Natural killer cell (primary cell): ENCODE data around the gene TTC21A. TPM values are rescaled to one million over a fixed set of nuclear protein-coding genes. Genes with fewer than 3 reads are reported as not detected.

Experiments
- ATAC-seq, 3 donors: fragments of 150-1000 bp in 2 of 3; fragments of 200-7000 bp in 1 of 3; cut with Tn5 transposase; 1 replicate in 1 of 3; 2 replicates in 2 of 3; pipeline ENCODE4 v1.10.0; 2021; ENCODE audit warnings: mild to moderate bottlenecking in 2 of 3, moderate library complexity in 2 of 3
- DNase-seq, 2 donors: peaks; one replicate each; pipeline versions ENCODE4 v3.0.0 to v3.0.0-alpha.2; 2013 to 2021; ENCODE audit warnings: mixed read lengths in 1 of 2
- H3K27ac ChIP-seq: one replicate; pipeline ENCODE4 v1.5.1; 2013; ENCODE audit warnings: mild to moderate bottlenecking, low read length
- H3K27me3 ChIP-seq: one replicate; pipeline ENCODE4 v1.6.1; 2013; ENCODE audit warnings: low read length; ENCODE audit not compliant: control insufficient read depth, insufficient read depth
- H3K36me3 ChIP-seq: one replicate; pipeline ENCODE4 v1.6.1; 2013; ENCODE audit warnings: low read length; ENCODE audit not compliant: control insufficient read depth, insufficient read depth
- H3K4me1 ChIP-seq: one replicate; pipeline ENCODE4 v1.6.1; 2013; ENCODE audit warnings: low read length; ENCODE audit not compliant: control insufficient read depth, insufficient read depth
- H3K4me3 ChIP-seq: one replicate; pipeline ENCODE4 v1.5.1; 2013; ENCODE audit warnings: low read length
- H3K9me3 ChIP-seq: one replicate; pipeline ENCODE4 v1.6.1; 2013; ENCODE audit warnings: low read length; ENCODE audit not compliant: control insufficient read depth, insufficient read depth
- H3K27ac Mint-ChIP-seq, 2 donors: one replicate each; pipeline ENCODE4 v1.8.0; 2022; ENCODE audit warnings: mild to moderate bottlenecking in 2 of 2, mixed read lengths in 2 of 2, moderate library complexity in 1 of 2
- H3K27me3 Mint-ChIP-seq, 2 donors: one replicate each; pipeline ENCODE4 v1.8.0; 2022; ENCODE audit warnings: low read depth in 2 of 2, mixed read lengths in 2 of 2
- H3K36me3 Mint-ChIP-seq: one replicate; pipeline ENCODE4 v1.8.0; 2022; ENCODE audit warnings: mixed read lengths
- H3K4me1 Mint-ChIP-seq, 2 donors: one replicate each; pipeline ENCODE4 v1.8.0; 2022; ENCODE audit warnings: mixed read lengths in 2 of 2
- H3K4me3 Mint-ChIP-seq: one replicate; pipeline ENCODE4 v1.8.0; 2022; ENCODE audit warnings: mild to moderate bottlenecking, moderate library complexity, mixed read lengths
- H3K9me3 Mint-ChIP-seq, 2 donors: one replicate each; pipeline ENCODE4 v1.8.0; 2022; ENCODE audit warnings: mixed read lengths in 2 of 2
- WGBS: methylation state at CpG from one replicate; pipeline ENCODE4 v1.1.7; 2013; ENCODE audit warnings: missing lambda C conversion rate; ENCODE audit not compliant: insufficient coverage; 5-methylcytosine and 5-hydroxymethylcytosine counted together
- intact Hi-C: fragments of 100-400 bp; cut with micrococcal nuclease; formaldehyde crosslinking; loops from one replicate; pipeline ENCODE4 v1.14.2; 2022
- total RNA-seq, 4 donors: library from RNA; stranded (reverse); fragments of 120-200 nt in 1 of 4; gene quantifications; one replicate each; pipeline versions ENCODE4 v1.2.3 to v1.2.4, GENCODE V29; 2013 to 2022
- TF ChIP-seq, protein P1 (sequence below): fragments of 200-600 bp; IDR thresholded peaks from one replicate; pipeline ENCODE4 v1.8.0; 2022; ENCODE audit warnings: antibody characterized with exemption

The TTC21A gene
- total RNA-seq, 3 donors from 2014 or later (not counting 1 experiment from before 2014, with no cell fraction given) = 2.1 to 3.9 (median 2.4) TPM

DNA sequence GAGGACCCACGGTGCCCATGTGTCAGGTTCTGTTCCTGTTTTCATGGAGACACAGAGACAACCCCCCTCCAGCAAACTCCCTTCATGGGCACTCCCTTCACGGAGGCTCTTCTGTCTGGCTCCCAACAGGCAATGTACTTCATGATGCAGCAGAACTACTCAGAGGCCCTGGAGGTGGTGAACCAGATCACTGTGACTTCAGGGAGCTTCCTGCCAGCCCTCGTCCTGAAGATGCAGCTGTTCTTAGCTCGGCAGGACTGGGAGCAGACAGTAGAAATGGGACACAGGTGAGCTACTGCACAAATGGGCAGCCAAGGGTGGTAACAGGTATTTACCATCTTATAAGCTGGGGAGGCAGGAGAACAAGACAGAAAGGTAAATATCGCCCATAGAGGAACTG lies 7.0 kb downstream of the TTC21A start:
- TF ChIP-seq, protein P1, sequence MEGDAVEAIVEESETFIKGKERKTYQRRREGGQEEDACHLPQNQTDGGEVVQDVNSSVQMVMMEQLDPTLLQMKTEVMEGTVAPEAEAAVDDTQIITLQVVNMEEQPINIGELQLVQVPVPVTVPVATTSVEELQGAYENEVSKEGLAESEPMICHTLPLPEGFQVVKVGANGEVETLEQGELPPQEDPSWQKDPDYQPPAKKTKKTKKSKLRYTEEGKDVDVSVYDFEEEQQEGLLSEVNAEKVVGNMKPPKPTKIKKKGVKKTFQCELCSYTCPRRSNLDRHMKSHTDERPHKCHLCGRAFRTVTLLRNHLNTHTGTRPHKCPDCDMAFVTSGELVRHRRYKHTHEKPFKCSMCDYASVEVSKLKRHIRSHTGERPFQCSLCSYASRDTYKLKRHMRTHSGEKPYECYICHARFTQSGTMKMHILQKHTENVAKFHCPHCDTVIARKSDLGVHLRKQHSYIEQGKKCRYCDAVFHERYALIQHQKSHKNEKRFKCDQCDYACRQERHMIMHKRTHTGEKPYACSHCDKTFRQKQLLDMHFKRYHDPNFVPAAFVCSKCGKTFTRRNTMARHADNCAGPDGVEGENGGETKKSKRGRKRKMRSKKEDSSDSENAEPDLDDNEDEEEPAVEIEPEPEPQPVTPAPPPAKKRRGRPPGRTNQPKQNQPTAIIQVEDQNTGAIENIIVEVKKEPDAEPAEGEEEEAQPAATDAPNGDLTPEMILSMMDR = no peak
- H3K4me1 Mint-ChIP-seq = peaks cover 1% of the 10 kb centered on the region in 2 donors
- Histone ChIP-seq H3K4me3 (no peak overlapping the region), H3K27me3 (no peaks in the 10 kb centered on the region), H3K9me3 (no peaks in the 10 kb centered on the region), H3K36me3 (no peaks in the 10 kb centered on the region), H3K4me1 (peaks cover under 1% of the 10 kb centered on the region), H3K27ac (no peak overlapping the region)
- H3K9me3 Mint-ChIP-seq = no peaks in the 10 kb centered on the region
- WGBS = 78% methylated on average over 5 of the region's 5 CpGs
- H3K27ac Mint-ChIP-seq = no peak overlapping the region
- DNase-seq = no peak
- peaks cover 14 to 42% of the 10 kb centered on the region in 2 donors for H3K27me3 Mint-ChIP-seq
- no peak overlapping the region for H3K4me3 Mint-ChIP-seq
- intact Hi-C loops = no loop called here
- no peak for ATAC-seq
- no peaks in the 10 kb centered on the region for H3K36me3 Mint-ChIP-seq

DNA sequence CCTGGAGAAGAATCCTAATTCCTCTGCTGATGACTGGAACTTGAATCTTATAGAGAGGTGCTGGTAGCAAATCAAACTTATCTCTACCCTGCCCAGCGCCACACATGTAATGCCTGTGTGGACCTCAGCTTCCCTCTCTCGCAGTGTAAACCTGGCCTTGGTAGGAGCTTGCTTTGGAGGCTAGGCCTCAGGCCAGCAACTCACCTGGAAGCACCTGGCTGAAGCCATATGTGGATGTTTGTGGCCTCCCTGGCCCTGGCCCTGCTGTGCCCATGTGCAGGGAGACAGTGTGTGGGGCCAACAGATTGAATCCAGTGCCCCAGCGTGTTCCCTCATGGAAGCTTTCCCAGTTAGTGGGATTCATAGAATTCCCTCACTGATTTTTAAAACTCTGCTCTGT lies 8.4 kb downstream of the TTC21A start:
- Histone ChIP-seq H3K27me3 (no peaks in the 10 kb centered on the region), H3K36me3 (no peaks in the 10 kb centered on the region), H3K9me3 (no peaks in the 10 kb centered on the region), H3K27ac (no peak overlapping the region), H3K4me3 (no peak overlapping the region), H3K4me1 (no peaks in the 10 kb centered on the region)
- intact Hi-C loops = no loop called here
- TF ChIP-seq, protein P1 = no peak
- Mint-ChIP-seq H3K27ac (no peak overlapping the region), H3K36me3 (no peaks in the 10 kb centered on the region), H3K9me3 (no peaks in the 10 kb centered on the region), H3K4me1 (no peaks in the 10 kb centered on the region), H3K4me3 (no peak overlapping the region), H3K27me3 (peaks cover 15 to 36% of the 10 kb centered on the region in 2 donors)
- 96% methylated on average over 3 of the region's 3 CpGs for WGBS
- no peak for DNase-seq
- ATAC-seq = no peak

DNA sequence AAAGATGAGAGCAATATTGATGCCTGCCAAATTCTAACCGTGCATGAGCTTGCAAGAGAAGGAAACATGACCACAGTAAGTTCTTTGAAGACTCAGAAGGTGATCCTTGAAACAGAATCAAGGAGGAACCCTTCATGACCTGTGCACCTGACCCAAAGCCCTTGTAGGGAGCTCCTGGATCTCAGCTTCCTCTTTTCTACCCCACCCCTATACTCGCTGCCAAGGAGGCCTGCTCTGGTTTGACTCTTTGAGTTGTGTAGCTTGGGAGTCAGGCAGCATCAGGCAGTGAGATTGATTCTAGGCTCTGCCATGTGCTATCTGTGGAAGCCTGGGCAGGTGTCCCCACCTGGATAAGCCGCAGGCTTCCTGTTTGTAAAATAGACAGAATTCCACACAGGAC lies 10.6 kb downstream of the TTC21A start:
- DNase-seq (no peak), ATAC-seq (no peak)
- Mint-ChIP-seq H3K9me3 (no peaks in the 10 kb centered on the region), H3K27me3 (peaks cover 22 to 42% of the 10 kb centered on the region in 2 donors), H3K27ac (no peak overlapping the region), H3K4me3 (no peak overlapping the region), H3K36me3 (no peaks in the 10 kb centered on the region), H3K4me1 (no peaks in the 10 kb centered on the region)
- no peaks in the 10 kb centered on the region for H3K27me3 ChIP-seq
- H3K27ac ChIP-seq = no peak overlapping the region
- no peak overlapping the region for H3K4me3 ChIP-seq
- peaks cover 6% of the 10 kb centered on the region for H3K4me1 ChIP-seq
- TF ChIP-seq, protein P1 = no peak
- intact Hi-C loops = no loop called here
- no peaks in the 10 kb centered on the region for H3K9me3 ChIP-seq
- WGBS = 82% methylated on average over 3 of the region's 3 CpGs
- no peaks in the 10 kb centered on the region for H3K36me3 ChIP-seq

DNA sequence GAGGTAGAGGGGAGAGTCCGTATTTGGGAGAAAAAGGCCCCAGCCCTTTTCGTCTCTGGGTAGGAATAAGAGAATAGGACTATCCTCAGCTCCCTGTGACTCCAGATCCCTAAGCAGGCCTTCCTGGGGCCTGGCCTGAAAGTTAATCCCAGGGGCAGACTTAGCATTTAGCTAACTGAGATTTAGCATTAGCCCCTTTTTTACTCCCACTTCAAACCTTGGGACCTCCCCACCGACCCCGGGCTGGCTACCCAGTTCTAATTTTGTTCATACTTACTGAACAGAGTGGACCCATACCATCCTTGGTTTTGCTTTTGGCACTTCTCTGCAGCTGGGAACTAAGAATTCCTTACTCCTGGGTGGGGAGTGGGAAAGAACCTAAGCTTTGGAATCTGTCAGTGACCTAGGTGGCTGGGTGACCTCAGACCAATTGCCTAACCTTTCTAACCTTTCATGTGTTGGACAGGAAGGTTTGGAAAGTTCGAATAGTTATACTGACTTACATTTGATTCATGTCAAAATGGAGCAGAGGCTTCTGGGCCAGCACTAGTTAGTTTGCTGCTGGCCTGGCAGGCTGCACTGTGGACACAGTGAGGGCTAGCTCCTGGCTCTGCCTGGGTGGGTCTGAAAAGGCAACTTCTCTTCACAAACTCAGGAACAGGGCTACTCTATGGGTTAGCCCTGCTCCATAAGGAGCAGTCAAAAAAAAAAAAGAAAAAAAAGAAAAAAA lies 11.6 kb downstream of the TTC21A start:
- no peaks in the 10 kb centered on the region for H3K36me3 Mint-ChIP-seq
- Histone ChIP-seq H3K27ac (no peak overlapping the region), H3K4me3 (no peak overlapping the region), H3K9me3 (no peaks in the 10 kb centered on the region), H3K4me1 (peaks cover 6% of the 10 kb centered on the region), H3K36me3 (no peaks in the 10 kb centered on the region), H3K27me3 (no peaks in the 10 kb centered on the region)
- H3K4me3 Mint-ChIP-seq = no peak overlapping the region
- DNase-seq (no peak), ATAC-seq (no peak)
- no peaks in the 10 kb centered on the region for H3K9me3 Mint-ChIP-seq
- no peaks in the 10 kb centered on the region for H3K4me1 Mint-ChIP-seq
- H3K27me3 Mint-ChIP-seq = peaks cover 22 to 36% of the 10 kb centered on the region in 2 donors
- intact Hi-C loops = no loop called here
- TF ChIP-seq, protein P1 = no peak
- WGBS = 92% methylated on average over 5 of the region's 5 CpGs
- no peak overlapping the region for H3K27ac Mint-ChIP-seq
